Endothelial cell of umbilical vein (primary cell): ENCODE results near the gene DHX36. TPM values are rescaled to one million over a fixed set of nuclear protein-coding genes. Genes with fewer than 3 reads are reported as not detected.

Source experiments
- BruUV-seq: library from RNA; stranded (reverse); fragments of 400-500 nt; replicated peaks from 2 replicates; lab custom pipeline; 2021; lab: Mats Ljungman, UMichigan
- CTCF ChIA-PET: fragments of 300-600, 350-600 bp; sonication (Branson Sonifier 250); formaldehyde crosslinking; loops from one replicate; lab custom pipeline; 2021; ENCODE audit warnings: antibody characterized with exemption, inconsistent platforms; lab: Charles Lee
- POLR2A ChIA-PET: fragments of 300-600, 350-600 bp; sonication (Branson Sonifier 250); formaldehyde crosslinking; loops from one replicate; lab custom pipeline; 2021; ENCODE audit warnings: antibody characterized with exemption, inconsistent platforms; lab: Charles Lee
- DNase-seq: peaks from one replicate; pipeline ENCODE4 v3.0.0-alpha.2; 2011; ENCODE audit warnings: low read depth, low spot score
- FAIRE-seq: peaks from 2 replicates; lab custom pipeline; 2011; peaks lifted over from hg19 to GRCh38; lab: Jason Lieb, UNC
- H2AFZ ChIP-seq: 2 replicates; pipeline ENCODE4 v1.6.0; 2012; ENCODE audit warnings: low read depth, low read length, control low read depth, inconsistent platforms
- H3K27ac ChIP-seq: 2 replicates; pipeline ENCODE4 v1.5.1; 2011; ENCODE audit warnings: low read depth, mild to moderate bottlenecking, control low read depth, low read length, moderate library complexity; ENCODE audit not compliant: insufficient read depth
- H3K27me3 ChIP-seq, 2 experiments: 2 replicates each; pipeline versions ENCODE4 v1.6.0 to v1.6.1; 2011; ENCODE audit warnings: low read length in 2 of 2, mixed read lengths in 1 of 2; ENCODE audit not compliant: control insufficient read depth in 2 of 2, insufficient read depth in 2 of 2
- H3K36me3 ChIP-seq, 2 experiments: 2 replicates in 1 of 2; 3 replicates in 1 of 2; pipeline ENCODE4 v1.5.1; 2011; ENCODE audit warnings: low read length in 2 of 2, mild to moderate bottlenecking in 1 of 2, moderate library complexity in 1 of 2; ENCODE audit not compliant: control insufficient read depth in 2 of 2, insufficient read depth in 2 of 2; ENCODE audit errors: extremely low read depth in 1 of 2
- H3K4me1 ChIP-seq: 3 replicates; pipeline ENCODE4 v1.5.1; 2011; ENCODE audit warnings: mild to moderate bottlenecking, low read length; ENCODE audit not compliant: control insufficient read depth, insufficient read depth; ENCODE audit errors: extremely low read depth
- H3K4me2 ChIP-seq: 2 replicates; pipeline ENCODE4 v1.6.1; 2011; ENCODE audit warnings: low read length, control low read depth, mixed read lengths; ENCODE audit not compliant: insufficient read depth
- H3K4me3 ChIP-seq, 3 experiments: fragments of 200-600 bp in 1 of 3; sonication (generic), shearing (Covaris generic) in 1 of 3; replicated peaks in 1 of 3; 2 replicates each; pipeline ENCODE4 v1.5.1; 2011 to 2016; ENCODE audit warnings: control low read depth in 3 of 3, low read length in 3 of 3, mild to moderate bottlenecking in 2 of 3, inconsistent platforms in 1 of 3, low read depth in 1 of 3, moderate library complexity in 1 of 3; ENCODE audit not compliant: insufficient read depth in 1 of 3
- H3K79me2 ChIP-seq: 2 replicates; pipeline ENCODE4 v1.6.0; 2012; ENCODE audit warnings: low read length, inconsistent platforms; ENCODE audit not compliant: control insufficient read depth, insufficient read depth
- H3K9ac ChIP-seq: replicated peaks from 2 replicates; pipeline ENCODE3; 2011; ENCODE audit warnings: low read length, control low read depth; ENCODE audit not compliant: insufficient read depth; ENCODE audit errors: extremely low read depth
- H3K9me1 ChIP-seq: replicated peaks from 3 replicates; pipeline ENCODE4 v1.6.0; 2011; ENCODE audit warnings: mild to moderate bottlenecking, low read length; ENCODE audit not compliant: control insufficient read depth, insufficient read depth; ENCODE audit errors: extremely low read depth
- H3K9me3 ChIP-seq: replicated peaks from 2 replicates; pipeline ENCODE4 v1.5.1; 2012; ENCODE audit warnings: low read length, inconsistent platforms; ENCODE audit not compliant: control insufficient read depth, insufficient read depth
- H4K20me1 ChIP-seq: replicated peaks from 2 replicates; pipeline ENCODE3; 2011; ENCODE audit warnings: mild to moderate bottlenecking, low read length; ENCODE audit not compliant: control insufficient read depth, insufficient read depth; ENCODE audit errors: extremely low read depth
- FOS ChIP-seq: IDR thresholded peaks from 2 replicates; pipeline ENCODE4 v1.6.1; 2011; ENCODE audit warnings: mild to moderate bottlenecking, low read length, moderate library complexity, borderline replicate concordance; ENCODE audit not compliant: insufficient read depth
- GATA2 ChIP-seq: IDR thresholded peaks from 2 replicates; pipeline ENCODE4 v1.7.0; 2011; ENCODE audit warnings: low read depth, mild to moderate bottlenecking, moderate library complexity, mixed read lengths, low read length; ENCODE audit not compliant: insufficient read length, insufficient read depth
- JUN ChIP-seq: IDR thresholded peaks from 2 replicates; pipeline ENCODE4 v1.6.1; 2011; ENCODE audit warnings: borderline replicate concordance, low read depth; ENCODE audit not compliant: insufficient read length, insufficient read depth
- MYC ChIP-seq: IDR thresholded peaks from one replicate; pipeline ENCODE4 v1.6.1; 2011; ENCODE audit warnings: mild to moderate bottlenecking, low read depth, low read length
- dilution Hi-C: fragments of 300-500 bp; cut with MboI; formaldehyde crosslinking; loops from one replicate; pipeline ENCODE4 v1.15.0; 2019; ENCODE audit warnings: low sequenced_read_pairs; ENCODE audit not compliant: extremely low pct_ligation_motif_present
- intact Hi-C: fragments of 100-400 bp; cut with micrococcal nuclease; formaldehyde crosslinking; loops from one replicate; pipeline ENCODE4 v1.10.0; 2022
- polyA plus RNA-seq, 4 experiments: library from polyadenylated mRNA; depleted of rRNA in 3 of 4; stranded (reverse) in 3 of 4; unstranded in 1 of 4; fragments of >200 nt; gene quantifications; 2 replicates each; pipeline versions ENCODE4 v1.2.1 to v1.2.3, GENCODE V29; 2011 to 2012; ENCODE audit warnings: missing spikeins in 1 of 4
- total RNA-seq: library from RNA; stranded (reverse); gene quantifications from 2 replicates; pipeline ENCODE4 v1.2.3, GENCODE V29; 2021
- TF ChIP-seq, protein P1 (sequence below), 2 donors: IDR thresholded peaks; 1 replicate in 1 of 2; 2 replicates in 1 of 2; pipeline ENCODE4 v1.5.1; 2011; ENCODE audit warnings: low read length in 2 of 2, mild to moderate bottlenecking in 2 of 2, moderate library complexity in 2 of 2, control low read depth in 1 of 2, inconsistent platforms in 1 of 2, low read depth in 1 of 2; ENCODE audit not compliant: insufficient read depth in 1 of 2; ENCODE audit errors: extremely low read depth in 1 of 2

The DHX36 gene
- total and polyA plus RNA-seq, 2 donors (not counting 3 experiments of a cell fraction or from before 2014, with no cell fraction given): 19.6 to 52.7 TPM

- Histone ChIP-seq H3K4me3 (no peak overlapping the region), H3K9me1 (no peaks in the 10 kb centered on the region), H3K9me3 (no peaks in the 10 kb centered on the region), H3K27ac (no peak overlapping the region), H4K20me1 (no peaks in the 10 kb centered on the region), H3K27me3 (no peaks in the 10 kb centered on the region), H3K9ac (no peak overlapping the region), H3K4me2 (no peak overlapping the region), H3K36me3 (peaks cover 7 to 14% of the 10 kb centered on the region in 2 experiments), H3K4me1 (no peaks in the 10 kb centered on the region), H2AFZ (no peak overlapping the region), H3K79me2 (no peaks in the 10 kb centered on the region)
- DNase-seq (no peak), FAIRE-seq (no peak)
- TF ChIP-seq MYC (no peak), GATA2 (no peak), FOS (no peak), JUN (no peak)
- TF ChIP-seq, protein P1, sequence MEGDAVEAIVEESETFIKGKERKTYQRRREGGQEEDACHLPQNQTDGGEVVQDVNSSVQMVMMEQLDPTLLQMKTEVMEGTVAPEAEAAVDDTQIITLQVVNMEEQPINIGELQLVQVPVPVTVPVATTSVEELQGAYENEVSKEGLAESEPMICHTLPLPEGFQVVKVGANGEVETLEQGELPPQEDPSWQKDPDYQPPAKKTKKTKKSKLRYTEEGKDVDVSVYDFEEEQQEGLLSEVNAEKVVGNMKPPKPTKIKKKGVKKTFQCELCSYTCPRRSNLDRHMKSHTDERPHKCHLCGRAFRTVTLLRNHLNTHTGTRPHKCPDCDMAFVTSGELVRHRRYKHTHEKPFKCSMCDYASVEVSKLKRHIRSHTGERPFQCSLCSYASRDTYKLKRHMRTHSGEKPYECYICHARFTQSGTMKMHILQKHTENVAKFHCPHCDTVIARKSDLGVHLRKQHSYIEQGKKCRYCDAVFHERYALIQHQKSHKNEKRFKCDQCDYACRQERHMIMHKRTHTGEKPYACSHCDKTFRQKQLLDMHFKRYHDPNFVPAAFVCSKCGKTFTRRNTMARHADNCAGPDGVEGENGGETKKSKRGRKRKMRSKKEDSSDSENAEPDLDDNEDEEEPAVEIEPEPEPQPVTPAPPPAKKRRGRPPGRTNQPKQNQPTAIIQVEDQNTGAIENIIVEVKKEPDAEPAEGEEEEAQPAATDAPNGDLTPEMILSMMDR (IDR thresholded peaks at IDR 0.05; ENCODE audit: extremely low read depth in 1 of 2, insufficient read depth in 1 of 2, low read depth in 1 of 2, low read length in 2 of 2): no peak
- POLR2A ChIA-PET: no interaction called here
- no TSS peak for BruUV-seq
- CTCF ChIA-PET: no interaction called here
- dilution Hi-C loops (no loop called here), intact Hi-C loops (no loop called here)
Observed at GRCh38 chr3:154273381-154273780, 50.9 kb downstream of the DHX36 start.

DNA sequence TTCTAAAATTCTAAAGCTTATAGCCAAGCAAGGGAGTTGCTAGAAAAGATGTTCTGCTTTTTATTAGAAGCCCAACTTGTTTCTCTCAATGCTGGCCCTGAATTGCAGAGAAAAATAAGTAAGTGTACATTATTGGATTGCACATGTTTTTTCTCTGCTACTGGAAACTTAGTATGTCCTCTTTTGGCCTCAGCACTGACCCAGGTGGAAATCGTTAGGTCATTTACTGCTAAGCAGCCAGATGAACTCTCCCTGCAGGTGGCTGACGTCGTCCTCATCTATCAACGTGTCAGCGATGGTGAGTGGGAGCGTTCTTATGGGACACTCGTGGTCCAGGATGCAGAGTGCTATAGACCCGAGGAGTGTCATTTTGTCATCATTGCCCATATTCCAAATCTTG is 69.8 kb downstream of the DHX36 start:
- TF ChIP-seq MYC: no peak
- FAIRE-seq (no peak), DNase-seq (no peak)
- H3K9me3 ChIP-seq: no peaks in the 10 kb centered on the region
- H3K79me2 ChIP-seq: no peaks in the 10 kb centered on the region
- peaks cover 0 to 2% of the 10 kb centered on the region in 2 experiments for H3K36me3 ChIP-seq
- ChIA-PET POLR2A (no interaction called here), CTCF (interaction anchor here (1.0 to 3.4 kb wide), 7 partner anchors 133 to 1229 kb away, joined by 3 to 26 read pairs (median 12); partner anchors contain the start of gene ARHGEF26)
- no TSS peak for BruUV-seq
- H3K4me3 ChIP-seq: no peak overlapping the region
- no peaks in the 10 kb centered on the region for H3K27me3 ChIP-seq
- no peak overlapping the region for H3K4me2 ChIP-seq
- intact Hi-C loops (loop anchor here (10.0 kb wide), 1 partner anchor 130 kb away; the partner anchor contains the start of gene ARHGEF26), dilution Hi-C loops (no loop called here)
- no peaks in the 10 kb centered on the region for H4K20me1 ChIP-seq
- H3K4me1 ChIP-seq: no peaks in the 10 kb centered on the region
- no peaks in the 10 kb centered on the region for H3K9me1 ChIP-seq
- no peak overlapping the region for H2AFZ ChIP-seq
- H3K9ac ChIP-seq: no peak overlapping the region
- H3K27ac ChIP-seq: no peak overlapping the region
